ENCODE results near the gene TMPRSS11D. TPM values are rescaled to one million over a fixed set of nuclear protein-coding genes. Genes with fewer than 3 reads are reported as not detected.

Gene TMPRSS11D
- total RNA-seq, 1 donor, result not detected

DNA sequence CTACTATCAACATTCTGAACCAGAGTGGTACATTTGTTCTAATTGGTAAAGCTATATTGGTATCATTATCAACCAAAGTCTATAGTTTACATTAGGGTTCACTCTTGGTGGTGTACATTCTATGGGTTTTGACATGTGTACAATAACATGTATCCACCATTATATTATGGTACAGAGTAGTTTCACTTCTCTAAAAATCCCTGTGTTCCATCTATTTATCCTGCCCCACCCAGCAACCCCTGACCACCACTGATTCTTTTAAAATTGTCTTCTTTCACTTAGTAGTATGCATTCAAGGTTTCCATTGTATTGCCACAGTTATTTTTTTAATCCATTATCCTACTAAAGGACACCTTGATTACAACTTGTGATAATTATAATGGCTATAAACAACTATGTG, 15.3 kb upstream of the TMPRSS11D start:
- Histone ChIP-seq H3K79me2 (ENCODE audit: insufficient read depth, low read length) (no peaks in the 10 kb centered on the region), H3K4me3 (ENCODE audit: insufficient read depth, low read length) (no peak overlapping the region), H2AFZ (ENCODE audit: low read length) (no peak overlapping the region), H4K20me1 (ENCODE audit: insufficient read depth, low read length) (no peaks in the 10 kb centered on the region), H3K36me3 (ENCODE audit: insufficient read depth, low read length) (no peaks in the 10 kb centered on the region), H3K4me2 (ENCODE audit: insufficient read depth, low read length) (no peak overlapping the region), H3K27me3 (ENCODE audit: insufficient read depth, low read length) (no peaks in the 10 kb centered on the region), H3K4me1 (ENCODE audit: insufficient read depth, low read length) (no peaks in the 10 kb centered on the region), H3K27ac (ENCODE audit: low read depth, low read length) (no peak overlapping the region), H3K9me3 (ENCODE audit: low read depth, low read length) (no peaks in the 10 kb centered on the region)
- no peak for DNase-seq (ENCODE audit: insufficient read length, low spot score, missing footprints)
- TF ChIP-seq, protein P1, sequence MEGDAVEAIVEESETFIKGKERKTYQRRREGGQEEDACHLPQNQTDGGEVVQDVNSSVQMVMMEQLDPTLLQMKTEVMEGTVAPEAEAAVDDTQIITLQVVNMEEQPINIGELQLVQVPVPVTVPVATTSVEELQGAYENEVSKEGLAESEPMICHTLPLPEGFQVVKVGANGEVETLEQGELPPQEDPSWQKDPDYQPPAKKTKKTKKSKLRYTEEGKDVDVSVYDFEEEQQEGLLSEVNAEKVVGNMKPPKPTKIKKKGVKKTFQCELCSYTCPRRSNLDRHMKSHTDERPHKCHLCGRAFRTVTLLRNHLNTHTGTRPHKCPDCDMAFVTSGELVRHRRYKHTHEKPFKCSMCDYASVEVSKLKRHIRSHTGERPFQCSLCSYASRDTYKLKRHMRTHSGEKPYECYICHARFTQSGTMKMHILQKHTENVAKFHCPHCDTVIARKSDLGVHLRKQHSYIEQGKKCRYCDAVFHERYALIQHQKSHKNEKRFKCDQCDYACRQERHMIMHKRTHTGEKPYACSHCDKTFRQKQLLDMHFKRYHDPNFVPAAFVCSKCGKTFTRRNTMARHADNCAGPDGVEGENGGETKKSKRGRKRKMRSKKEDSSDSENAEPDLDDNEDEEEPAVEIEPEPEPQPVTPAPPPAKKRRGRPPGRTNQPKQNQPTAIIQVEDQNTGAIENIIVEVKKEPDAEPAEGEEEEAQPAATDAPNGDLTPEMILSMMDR (IDR thresholded peaks at IDR 0.05; ENCODE audit: extremely low read depth, low read depth, low read length), result no peak

DNA sequence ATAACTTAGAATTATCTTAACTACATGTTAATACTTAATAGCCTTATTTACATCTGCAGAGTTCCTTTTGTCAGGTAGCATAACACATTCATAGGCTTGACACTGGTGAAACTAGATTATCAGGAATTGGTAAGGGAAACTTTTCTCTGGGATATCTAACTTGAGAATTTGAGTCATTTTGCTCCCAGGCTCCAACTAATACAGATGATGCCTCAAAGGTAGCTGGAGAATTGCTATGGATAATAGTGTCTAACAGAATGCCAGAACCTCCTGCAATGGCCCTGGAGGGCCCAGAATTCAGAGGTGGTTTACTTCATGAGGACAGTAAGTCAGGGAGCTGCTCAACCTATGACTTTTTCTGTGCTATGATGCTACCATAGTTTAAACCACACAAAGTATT, 13.9 kb upstream of the TMPRSS11D start:
- no peaks in the 10 kb centered on the region for H4K20me1 ChIP-seq (ENCODE audit: insufficient read depth, low read length)
- H3K4me2 ChIP-seq (ENCODE audit: insufficient read depth, low read length), result no peak overlapping the region
- H3K79me2 ChIP-seq (ENCODE audit: insufficient read depth, low read length), result no peaks in the 10 kb centered on the region
- H3K9me3 ChIP-seq (ENCODE audit: low read depth, low read length), result no peaks in the 10 kb centered on the region
- DNase-seq (ENCODE audit: insufficient read length, low spot score, missing footprints), result no peak
- H3K4me1 ChIP-seq (ENCODE audit: insufficient read depth, low read length), result no peaks in the 10 kb centered on the region
- no peak overlapping the region for H2AFZ ChIP-seq (ENCODE audit: low read length)
- no peaks in the 10 kb centered on the region for H3K27me3 ChIP-seq (ENCODE audit: insufficient read depth, low read length)
- TF ChIP-seq, protein P1 (IDR thresholded peaks at IDR 0.05; ENCODE audit: extremely low read depth, low read depth, low read length), result no peak
- no peak overlapping the region for H3K27ac ChIP-seq (ENCODE audit: low read depth, low read length)
- no peak overlapping the region for H3K4me3 ChIP-seq (ENCODE audit: insufficient read depth, low read length)
- no peaks in the 10 kb centered on the region for H3K36me3 ChIP-seq (ENCODE audit: insufficient read depth, low read length)

DNA sequence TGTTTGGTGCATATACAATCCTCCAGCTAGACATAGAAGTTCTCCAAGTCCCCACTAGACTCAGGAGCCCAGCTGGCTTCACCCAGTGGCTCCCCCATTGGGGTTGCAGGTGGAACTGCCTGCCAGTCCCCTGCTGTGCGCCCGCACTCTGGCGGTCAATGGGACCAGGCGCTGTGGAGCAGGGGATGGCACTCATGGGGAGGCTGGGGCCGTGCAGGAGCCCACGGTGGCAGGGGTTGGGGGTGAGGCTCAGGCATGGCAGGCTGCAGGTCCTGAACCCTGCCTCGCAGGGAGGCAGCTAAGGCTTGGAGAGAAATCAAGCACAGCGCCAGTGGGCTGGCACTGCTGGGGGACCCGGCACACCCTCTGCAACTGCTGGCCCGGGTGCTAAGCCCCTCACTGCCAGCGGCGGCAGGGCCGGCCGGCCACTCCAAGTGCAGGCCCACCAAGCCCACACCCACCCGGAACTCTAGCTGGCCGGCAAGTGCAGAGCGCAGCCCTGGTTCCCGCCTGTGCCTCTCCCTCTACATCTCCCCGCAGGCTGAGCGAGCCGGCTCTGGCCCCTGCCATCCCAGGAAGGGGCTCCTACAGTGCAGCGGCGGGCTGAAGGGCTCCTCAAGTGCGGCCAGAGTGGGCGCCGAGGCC, 12.7 kb upstream of the TMPRSS11D start:
- H3K27me3 ChIP-seq (ENCODE audit: insufficient read depth, low read length), result no peaks in the 10 kb centered on the region
- no peaks in the 10 kb centered on the region for H4K20me1 ChIP-seq (ENCODE audit: insufficient read depth, low read length)
- TF ChIP-seq, protein P1 (IDR thresholded peaks at IDR 0.05; ENCODE audit: extremely low read depth, low read depth, low read length), result no peak
- H3K4me1 ChIP-seq (ENCODE audit: insufficient read depth, low read length), result no peaks in the 10 kb centered on the region
- DNase-seq (ENCODE audit: insufficient read length, low spot score, missing footprints), result no peak
- no peak overlapping the region for H3K27ac ChIP-seq (ENCODE audit: low read depth, low read length)
- no peak overlapping the region for H2AFZ ChIP-seq (ENCODE audit: low read length)
- no peaks in the 10 kb centered on the region for H3K36me3 ChIP-seq (ENCODE audit: insufficient read depth, low read length)
- H3K79me2 ChIP-seq (ENCODE audit: insufficient read depth, low read length), result no peaks in the 10 kb centered on the region
- no peak overlapping the region for H3K4me2 ChIP-seq (ENCODE audit: insufficient read depth, low read length)
- no peaks in the 10 kb centered on the region for H3K9me3 ChIP-seq (ENCODE audit: low read depth, low read length)
- no peak overlapping the region for H3K4me3 ChIP-seq (ENCODE audit: insufficient read depth, low read length)

DNA sequence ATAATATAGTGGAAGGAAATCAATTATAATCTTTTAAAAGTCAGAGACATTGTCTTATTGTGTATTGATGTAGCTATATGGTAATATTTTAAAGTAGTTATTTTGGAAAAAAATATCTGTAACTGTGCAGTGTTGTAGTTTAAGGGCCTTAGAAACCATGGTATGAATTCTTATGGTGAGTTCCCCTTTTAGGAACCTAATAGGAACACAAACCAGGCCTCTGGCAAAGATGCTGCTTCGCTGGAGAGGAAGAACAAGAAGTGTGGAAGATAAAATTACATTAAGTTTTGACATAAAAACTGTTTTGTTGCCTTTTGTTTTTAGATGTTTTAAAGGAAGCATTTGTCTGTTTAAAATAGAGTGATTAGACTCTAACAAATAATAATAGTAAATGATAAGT, 10.9 kb upstream of the TMPRSS11D start:
- no peak overlapping the region for H3K4me2 ChIP-seq (ENCODE audit: insufficient read depth, low read length)
- no peak for DNase-seq (ENCODE audit: insufficient read length, low spot score, missing footprints)
- TF ChIP-seq, protein P1 (IDR thresholded peaks at IDR 0.05; ENCODE audit: extremely low read depth, low read depth, low read length), result no peak

More for the DNA sequence above, 10.9 kb upstream of the TMPRSS11D start:
- Histone ChIP-seq H3K36me3 (ENCODE audit: insufficient read depth, low read length) (no peaks in the 10 kb centered on the region), H3K27ac (ENCODE audit: low read depth, low read length) (no peak overlapping the region), H3K9me3 (ENCODE audit: low read depth, low read length) (no peaks in the 10 kb centered on the region), H3K4me3 (ENCODE audit: insufficient read depth, low read length) (no peak overlapping the region), H3K79me2 (ENCODE audit: insufficient read depth, low read length) (no peaks in the 10 kb centered on the region), H2AFZ (ENCODE audit: low read length) (no peak overlapping the region), H3K4me1 (ENCODE audit: insufficient read depth, low read length) (no peaks in the 10 kb centered on the region), H3K27me3 (ENCODE audit: insufficient read depth, low read length) (no peaks in the 10 kb centered on the region), H4K20me1 (ENCODE audit: insufficient read depth, low read length) (no peaks in the 10 kb centered on the region)
